NCI-H2029 treated with DMSO at 0.1 percent for 48 hours (cell line): ENCODE results near the gene INHBA.

Experiments
- DNase-seq: peaks from one replicate; lab custom pipeline; 2025; lab: John Stamatoyannopoulos, UW

INHBA gene

DNA sequence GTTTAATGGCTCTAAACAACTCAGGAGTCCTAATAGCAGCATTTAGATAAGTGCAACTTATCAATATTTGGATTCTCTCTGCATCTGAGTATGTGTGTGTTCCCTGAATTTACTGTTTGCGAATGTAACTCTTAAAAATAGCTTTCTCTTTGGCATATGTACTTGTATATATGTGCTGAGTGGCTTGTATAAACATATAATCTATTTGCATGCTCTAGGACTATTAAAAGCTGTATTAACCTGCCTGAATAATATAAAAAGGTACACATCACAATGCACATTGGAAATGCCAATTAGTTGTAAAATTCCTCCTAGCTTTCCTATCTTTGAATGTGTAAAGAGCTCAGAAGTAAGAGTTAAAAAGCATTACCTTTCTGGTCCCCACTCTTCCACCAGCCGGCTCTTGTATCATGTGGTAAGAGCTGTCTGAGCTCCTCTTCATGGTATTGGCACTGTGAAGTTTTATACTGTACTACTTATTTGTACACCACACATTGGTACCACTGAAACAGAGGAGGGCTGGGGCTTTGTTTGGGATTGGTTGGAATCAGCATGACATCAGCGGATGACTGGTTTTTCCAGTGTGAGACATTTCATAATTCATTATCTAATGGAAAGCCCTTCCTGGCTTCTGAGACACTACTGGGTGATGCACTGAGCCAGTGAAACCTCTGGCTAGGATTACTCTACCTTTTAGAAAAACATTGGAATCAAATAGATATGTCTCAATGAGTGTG lies at the start of gene INHBA:
Gene INHBA, minus strand, starts transcription at position 456 of the 737 bp plus-strand sequence. CDS start 2,716 bp downstream, outside the sequence.
- DNase-seq, result no peak

GRCh38 chr7:41752615-41753014 lies 49.7 kb upstream of the INHBA start:
- DNase-seq, result no peak

DNA sequence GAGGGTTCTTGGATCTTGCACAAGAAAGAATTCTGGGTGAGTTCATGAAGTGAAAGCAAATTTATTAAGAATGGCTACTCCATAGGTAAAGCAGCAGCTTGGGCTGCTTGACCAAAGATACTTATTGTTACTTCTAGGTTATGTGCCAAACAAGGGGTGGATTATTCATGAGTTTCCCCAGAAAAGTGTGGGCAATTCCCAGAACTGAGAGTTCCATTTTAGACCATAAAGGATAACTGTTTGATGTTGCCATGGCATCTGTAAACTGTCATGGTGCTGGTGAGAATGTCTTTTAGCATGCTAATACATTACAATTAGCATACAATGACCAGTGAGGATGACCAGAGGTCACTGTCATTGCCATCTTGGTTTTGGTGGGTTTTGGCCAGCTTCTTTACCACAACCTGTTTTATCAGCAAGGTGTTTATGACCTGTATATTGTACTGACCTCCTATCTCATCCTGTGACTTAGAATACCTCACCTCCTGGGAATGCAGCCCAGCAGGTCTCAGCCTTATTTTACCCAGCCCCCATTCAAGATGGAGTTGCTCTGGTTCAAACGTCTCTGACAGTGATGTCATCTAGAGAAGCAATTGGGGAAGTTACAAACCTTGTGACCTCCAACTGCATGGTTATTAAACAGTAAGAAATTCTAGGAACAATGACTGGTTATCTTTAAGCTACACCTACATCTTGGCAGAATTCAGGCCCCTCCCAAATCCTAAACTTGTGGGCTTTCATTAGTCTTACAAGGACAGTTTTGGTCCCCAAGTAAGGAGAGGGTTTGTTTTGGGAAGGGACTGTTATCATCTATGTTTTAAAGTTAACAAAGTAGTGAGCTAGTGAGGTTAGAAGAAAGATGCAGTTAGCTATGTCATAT lies 48.0 kb upstream of the INHBA start:
- no peak for DNase-seq

- DNase-seq, result no peak
Observed at GRCh38 chr7:41747961-41748360, 45.1 kb upstream of the INHBA start.

GRCh38 chr7:41745451-41745850 lies 42.6 kb upstream of the INHBA start:
- DNase-seq, result no peak

DNA sequence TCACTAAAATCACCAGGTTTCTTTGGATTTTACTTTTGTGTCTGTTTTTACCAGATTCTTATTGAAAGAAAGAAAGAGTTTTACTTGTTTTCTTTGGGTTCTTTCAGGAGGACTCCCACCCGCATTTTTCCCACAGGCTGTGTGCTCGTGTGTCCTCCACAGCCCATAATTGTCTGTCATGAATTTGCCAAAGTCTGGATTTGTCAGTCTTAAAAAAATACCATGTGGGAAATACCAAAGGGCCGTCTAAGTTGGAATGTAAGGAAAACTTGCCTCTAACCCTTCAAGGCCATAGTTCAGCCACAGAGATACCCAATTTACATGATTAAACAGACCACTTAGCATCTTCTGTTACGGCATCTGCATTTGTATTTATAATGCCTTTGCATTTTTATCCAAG lies 41.3 kb upstream of the INHBA start:
- DNase-seq, result no peak

DNA sequence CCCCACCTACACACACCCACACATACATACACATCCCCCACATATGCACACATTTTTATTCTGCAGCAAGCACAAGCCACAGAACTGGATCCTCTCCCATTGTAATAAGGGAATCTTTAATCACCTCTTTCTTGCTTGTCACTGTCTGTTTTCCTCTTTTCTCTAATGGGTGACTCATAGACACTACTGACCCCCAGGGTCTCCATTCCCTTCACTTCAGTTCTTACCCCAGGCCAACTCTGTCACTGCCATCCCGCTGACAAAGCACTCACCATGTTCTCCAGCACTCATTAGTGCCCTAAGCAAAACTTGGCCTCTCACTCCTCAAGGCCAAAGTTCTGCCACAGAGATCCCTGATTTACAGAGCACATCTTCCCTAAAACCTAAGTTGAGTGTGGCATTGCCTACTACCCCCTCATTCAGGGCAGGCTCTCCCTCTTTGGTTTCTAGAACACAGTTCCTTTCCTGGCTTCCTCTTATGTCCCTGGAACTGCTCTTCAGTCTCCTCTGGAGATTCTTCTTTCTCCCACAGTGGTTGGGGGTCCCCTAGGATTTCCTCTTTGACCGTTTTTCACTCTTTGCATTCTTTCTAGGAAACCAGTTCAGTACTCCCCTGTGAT lies 39.6 kb upstream of the INHBA start:
- DNase-seq, result no peak

GRCh38 chr7:41738806-41739205 lies 35.9 kb upstream of the INHBA start:
- no peak for DNase-seq

DNA sequence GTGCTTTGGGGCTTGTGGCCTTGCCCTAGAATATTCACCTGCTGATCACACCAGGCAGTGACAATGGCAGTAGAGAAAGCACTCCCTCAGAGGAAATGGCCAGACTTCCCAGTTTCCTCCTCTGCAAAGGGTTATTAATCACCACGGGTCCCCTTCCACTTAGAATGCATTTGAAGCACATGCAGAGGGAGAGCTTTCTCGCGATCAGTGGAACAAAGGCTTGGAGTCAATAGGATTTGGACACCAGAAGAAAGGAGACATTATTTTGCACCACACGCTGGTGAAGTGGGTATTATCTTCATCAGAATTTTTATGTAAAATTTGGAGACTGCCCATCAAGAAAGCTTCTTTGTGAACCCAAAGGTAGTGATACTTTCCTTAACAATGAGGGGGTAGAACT lies 35.4 kb upstream of the INHBA start:
- no peak for DNase-seq

DNA sequence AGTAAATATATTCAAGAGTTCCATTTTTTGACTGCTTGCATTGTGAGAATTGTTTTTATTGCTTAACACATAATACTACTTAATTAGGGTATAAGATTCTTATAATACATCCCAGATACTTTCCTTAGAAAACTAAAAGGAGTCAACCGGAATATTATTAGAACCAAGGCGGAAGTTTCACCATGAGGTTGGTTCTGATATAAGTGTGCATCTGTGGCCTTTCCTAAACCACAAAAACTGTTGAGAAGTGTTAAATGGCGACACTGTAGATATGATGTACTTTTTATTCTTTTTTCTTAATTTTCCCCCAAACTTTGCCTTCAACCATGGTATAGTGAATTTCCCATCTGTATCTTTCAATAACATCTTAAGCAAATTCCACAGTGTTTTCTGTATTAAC lies 32.3 kb upstream of the INHBA start:
- no peak for DNase-seq

DNA sequence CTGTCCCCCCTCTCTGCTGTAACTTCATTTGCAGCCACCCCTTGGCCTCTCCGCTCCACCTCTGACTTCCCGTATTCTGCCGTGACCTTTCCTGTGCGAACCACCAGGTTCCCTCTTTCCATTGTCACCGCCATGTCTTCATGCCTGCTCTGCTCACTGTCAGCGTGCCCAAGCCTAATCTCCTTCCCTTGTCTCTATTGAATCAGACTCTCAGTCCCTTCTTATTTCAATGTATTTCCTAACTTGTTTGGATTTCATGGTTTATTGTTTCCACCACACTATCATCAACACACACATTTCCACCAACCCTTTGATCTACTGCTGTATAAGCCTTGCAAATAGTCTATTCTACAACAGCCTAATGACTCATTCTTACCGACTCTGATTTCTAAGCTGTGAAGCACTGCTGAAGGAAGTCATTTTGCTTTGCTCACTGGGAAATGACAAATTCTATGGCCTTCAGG lies 30.0 kb upstream of the INHBA start:
- DNase-seq, result no peak

DNA sequence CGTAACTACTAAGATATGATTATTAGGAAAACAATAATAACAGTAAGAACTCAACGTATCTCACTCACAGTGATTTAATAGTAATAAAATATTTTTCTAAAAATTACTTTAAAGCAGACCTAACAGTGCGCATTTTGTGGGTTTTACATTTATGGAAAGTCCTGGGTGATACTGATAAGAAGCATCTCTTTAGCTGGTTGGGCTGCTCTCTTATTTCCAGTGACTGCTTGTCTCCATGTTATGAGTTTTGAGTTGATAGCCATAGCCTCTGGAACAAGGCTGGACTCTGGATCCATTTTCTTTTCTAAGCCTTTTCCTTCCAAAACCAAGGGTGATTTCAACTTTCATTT lies 29.5 kb upstream of the INHBA start:
- DNase-seq, result no peak

- no peak for DNase-seq
Observed at GRCh38 chr7:41731493-41732435, 28.9 kb upstream of the INHBA start.

- DNase-seq, result no peak
Observed at GRCh38 chr7:41730668-41731067, 27.8 kb upstream of the INHBA start.

- DNase-seq, result no peak
Observed at GRCh38 chr7:41730161-41730560, 27.3 kb upstream of the INHBA start.

DNA sequence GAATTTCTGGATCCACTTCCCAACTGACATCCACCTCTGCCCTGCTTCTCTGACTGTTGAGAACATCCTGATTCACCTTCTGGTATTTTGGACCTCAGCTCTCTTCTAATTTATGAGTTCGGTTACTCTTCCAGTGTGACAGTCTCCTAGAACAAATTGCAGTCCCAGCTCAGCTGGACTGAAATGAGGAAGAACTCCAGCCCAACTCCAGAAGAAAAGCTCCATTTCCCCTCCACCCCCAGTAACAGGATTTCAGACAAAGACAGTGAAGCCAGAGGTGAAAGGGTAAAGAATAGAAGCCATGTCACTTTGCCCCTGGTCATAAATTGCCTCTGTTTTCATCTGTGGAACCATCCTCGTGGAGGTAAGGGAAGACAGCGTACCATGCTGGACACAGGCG lies 26.2 kb upstream of the INHBA start:
- DNase-seq, result no peak

DNA sequence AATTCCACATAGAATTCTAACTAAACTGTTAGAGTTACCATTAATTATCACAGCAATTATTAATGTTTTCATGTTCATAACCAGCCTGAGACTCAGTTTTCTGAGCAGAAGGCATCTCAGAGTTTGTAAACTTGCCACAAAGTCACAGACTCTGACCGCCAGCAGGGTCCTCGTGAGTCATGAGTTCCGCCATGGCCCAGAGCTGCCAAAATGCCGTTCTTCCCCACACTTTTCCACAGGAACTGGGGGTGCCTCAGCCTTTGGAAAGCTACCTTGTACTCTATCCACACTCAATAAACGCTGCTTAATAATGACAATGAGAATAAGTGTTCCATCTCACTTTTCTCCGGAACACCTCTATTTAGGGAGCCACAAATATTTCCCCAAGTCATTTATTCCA lies 22.1 kb upstream of the INHBA start:
- no peak for DNase-seq

GRCh38 chr7:41720886-41721285 lies 18.0 kb upstream of the INHBA start:
- no peak for DNase-seq

DNA sequence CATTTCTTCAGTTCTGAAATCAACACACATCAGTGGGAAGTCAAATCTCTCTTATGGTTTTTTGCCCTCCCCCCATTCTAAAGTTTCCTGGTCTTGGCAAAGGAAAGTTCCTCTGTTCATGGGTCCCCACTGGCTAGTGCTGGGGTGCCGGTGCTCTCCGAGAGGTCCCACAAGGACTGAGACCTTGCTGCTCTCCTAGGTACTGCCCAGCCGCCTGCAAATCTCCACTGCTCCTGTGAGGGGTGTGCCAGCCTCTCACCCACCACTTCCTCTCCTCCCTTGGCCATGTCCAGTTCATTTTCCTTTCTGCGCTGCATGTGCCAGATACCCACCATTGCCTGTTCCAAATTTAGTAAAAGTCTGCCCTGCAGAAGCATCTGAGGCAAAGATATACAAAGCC lies 17.2 kb upstream of the INHBA start:
- no peak for DNase-seq

DNA sequence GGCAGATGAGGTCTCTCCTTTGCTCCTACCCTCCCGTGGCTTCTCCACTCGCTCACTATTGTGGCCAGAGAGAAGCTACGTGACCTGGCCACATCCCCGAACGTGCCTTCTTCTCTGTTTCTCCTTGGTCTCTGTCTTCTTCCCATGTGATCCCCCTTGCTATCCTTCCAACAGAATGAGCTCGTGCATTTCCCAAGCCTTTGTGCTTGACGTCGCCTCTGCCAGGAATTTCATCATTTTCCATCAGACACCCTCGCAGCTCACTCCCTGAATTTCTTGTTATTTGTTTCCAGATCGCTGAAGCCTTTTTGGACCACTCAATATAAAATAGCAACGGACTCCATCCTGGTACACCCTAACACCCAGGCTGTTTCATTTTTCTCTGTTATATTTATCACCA lies 13.8 kb upstream of the INHBA start:
- no peak for DNase-seq

- no peak for DNase-seq
Observed at GRCh38 chr7:41715000-41715399, 12.1 kb upstream of the INHBA start.
